ENCODE measurements around the gene NRM.

DNA sequence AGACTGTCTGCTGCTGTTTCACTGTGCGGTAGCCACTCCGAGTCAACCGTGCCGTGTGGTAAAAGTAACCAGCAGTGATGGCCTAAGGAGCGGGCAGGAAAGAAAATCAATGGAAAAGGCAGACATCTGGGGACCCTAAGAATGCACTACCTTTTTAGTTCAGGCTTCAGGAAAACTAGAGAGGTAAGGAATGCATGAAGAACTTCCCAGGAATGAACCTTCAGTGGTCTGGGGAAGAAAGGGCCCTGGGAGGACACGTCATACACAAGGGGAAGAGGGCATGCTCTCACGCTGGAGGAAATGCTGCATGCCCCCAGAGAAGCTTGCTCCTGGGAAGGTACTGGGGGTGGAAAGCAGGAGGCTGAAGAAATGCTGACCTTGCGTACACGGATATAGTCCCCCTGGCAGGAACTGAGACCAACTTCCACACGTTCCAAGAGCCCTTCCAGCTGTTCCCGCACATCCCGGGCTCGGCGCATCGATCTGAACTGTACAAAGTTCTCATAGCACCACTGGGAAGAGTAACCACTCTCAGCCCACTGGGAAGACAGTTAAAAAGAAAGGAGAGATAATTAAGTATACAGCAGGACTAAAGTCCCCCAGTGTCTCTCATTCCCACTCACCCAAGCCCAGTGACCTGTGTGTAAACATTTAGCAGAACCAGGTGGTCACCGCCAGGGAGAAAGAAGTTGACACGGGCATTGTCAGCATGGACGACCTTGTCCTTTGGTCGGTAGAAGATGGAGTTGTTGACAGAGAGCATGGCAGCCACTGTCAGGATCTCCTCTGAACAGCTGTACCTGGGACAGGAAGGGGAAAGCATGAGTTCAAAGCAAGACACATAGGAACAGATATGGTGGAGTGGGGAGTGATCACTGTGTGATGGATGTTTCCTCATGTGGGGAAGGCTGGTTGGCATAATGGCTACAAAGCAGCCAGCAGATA is 35.7 kb downstream of the NRM start:
- TF ChIP-seq, protein P1, sequence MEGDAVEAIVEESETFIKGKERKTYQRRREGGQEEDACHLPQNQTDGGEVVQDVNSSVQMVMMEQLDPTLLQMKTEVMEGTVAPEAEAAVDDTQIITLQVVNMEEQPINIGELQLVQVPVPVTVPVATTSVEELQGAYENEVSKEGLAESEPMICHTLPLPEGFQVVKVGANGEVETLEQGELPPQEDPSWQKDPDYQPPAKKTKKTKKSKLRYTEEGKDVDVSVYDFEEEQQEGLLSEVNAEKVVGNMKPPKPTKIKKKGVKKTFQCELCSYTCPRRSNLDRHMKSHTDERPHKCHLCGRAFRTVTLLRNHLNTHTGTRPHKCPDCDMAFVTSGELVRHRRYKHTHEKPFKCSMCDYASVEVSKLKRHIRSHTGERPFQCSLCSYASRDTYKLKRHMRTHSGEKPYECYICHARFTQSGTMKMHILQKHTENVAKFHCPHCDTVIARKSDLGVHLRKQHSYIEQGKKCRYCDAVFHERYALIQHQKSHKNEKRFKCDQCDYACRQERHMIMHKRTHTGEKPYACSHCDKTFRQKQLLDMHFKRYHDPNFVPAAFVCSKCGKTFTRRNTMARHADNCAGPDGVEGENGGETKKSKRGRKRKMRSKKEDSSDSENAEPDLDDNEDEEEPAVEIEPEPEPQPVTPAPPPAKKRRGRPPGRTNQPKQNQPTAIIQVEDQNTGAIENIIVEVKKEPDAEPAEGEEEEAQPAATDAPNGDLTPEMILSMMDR (IDR thresholded peaks at IDR 0.05): no peak
- TF ChIP-seq EP300 (IDR thresholded peaks at IDR 0.05): no peak
- TF ChIP-seq POLR2A (IDR thresholded peaks at IDR 0.05): no peak

Data from suprapubic skin (tissue), 3 donors.